TTC549 (cell line): ENCODE data around the gene ZDHHC14.

ENCODE experiments used
- FAIRE-seq: peaks from 2 replicates; lab custom pipeline; 2012; peaks lifted over from hg19 to GRCh38; lab: Jason Lieb, UNC

ZDHHC14 gene

GRCh38 chr6:157493173-157493572 is 112.2 kb downstream of the ZDHHC14 start:
- FAIRE-seq: no peak

- FAIRE-seq: no peak
Measured at GRCh38 chr6:157493576-157493975, 112.6 kb downstream of the ZDHHC14 start.

GRCh38 chr6:157494132-157494710 is 113.2 kb downstream of the ZDHHC14 start:
- no peak for FAIRE-seq

- no peak for FAIRE-seq
Measured at GRCh38 chr6:157496534-157497095, 115.6 kb downstream of the ZDHHC14 start.

- no peak for FAIRE-seq
Measured at GRCh38 chr6:157497579-157497978, 116.6 kb downstream of the ZDHHC14 start.

GRCh38 chr6:157498817-157499216 is 117.8 kb downstream of the ZDHHC14 start:
- no peak for FAIRE-seq

- no peak for FAIRE-seq
Measured at GRCh38 chr6:157500022-157500421, 119.0 kb downstream of the ZDHHC14 start.

- no peak for FAIRE-seq
Measured at GRCh38 chr6:157503018-157503747, 122.2 kb downstream of the ZDHHC14 start.

- FAIRE-seq: no peak
Measured at GRCh38 chr6:157505912-157506491, 125.0 kb downstream of the ZDHHC14 start.

- FAIRE-seq: no peak
Measured at GRCh38 chr6:157510323-157511188, 129.6 kb downstream of the ZDHHC14 start.

- no peak for FAIRE-seq
Measured at GRCh38 chr6:157511682-157512381, 130.8 kb downstream of the ZDHHC14 start.

- FAIRE-seq: no peak
Measured at GRCh38 chr6:157512382-157512682, 131.3 kb downstream of the ZDHHC14 start.

GRCh38 chr6:157513004-157513603 is 132.1 kb downstream of the ZDHHC14 start:
- FAIRE-seq: no peak

- FAIRE-seq: no peak
Measured at GRCh38 chr6:157513619-157514485, 132.9 kb downstream of the ZDHHC14 start.

- no peak for FAIRE-seq
Measured at GRCh38 chr6:157514659-157515496, 133.9 kb downstream of the ZDHHC14 start.

GRCh38 chr6:157516319-157517026 is 135.5 kb downstream of the ZDHHC14 start:
- FAIRE-seq: no peak

GRCh38 chr6:157517601-157518359 is 136.8 kb downstream of the ZDHHC14 start:
- no peak for FAIRE-seq
